Activated CD4-positive, CD25-positive, alpha-beta regulatory T cell (primary cell): Measurements from ENCODE around the gene RASIP1.
"Not testable (repeated sequence)": the region's sequence is repeated elsewhere in the genome, so short reads cannot be mapped to it uniquely, and the experiment has no call there.

ENCODE experiments used
- DNase-seq, 4 experiments: peaks; one replicate each; lab custom pipeline; 2025; lab: John Stamatoyannopoulos, UW

RASIP1 gene

GRCh38 chr19:48713041-48713863, 27.2 kb downstream of the RASIP1 start:
- no peak for DNase-seq

- DNase-seq = no peak
Observed at GRCh38 chr19:48711106-48711662, 29.2 kb downstream of the RASIP1 start.

GRCh38 chr19:48708471-48708870, 31.9 kb downstream of the RASIP1 start:
- DNase-seq = no peak

GRCh38 chr19:48705431-48705830, 35.0 kb downstream of the RASIP1 start:
- DNase-seq = no peak

- DNase-seq = no peak
Observed at GRCh38 chr19:48703316-48703715, 37.1 kb downstream of the RASIP1 start.

- no peak for DNase-seq
Observed at GRCh38 chr19:48702701-48703100, 37.7 kb downstream of the RASIP1 start.

- no peak for DNase-seq
Observed at GRCh38 chr19:48698046-48698445, 42.4 kb downstream of the RASIP1 start.

GRCh38 chr19:48696353-48697010, 43.9 kb downstream of the RASIP1 start:
- no peak for DNase-seq

GRCh38 chr19:48695743-48696352, 44.6 kb downstream of the RASIP1 start, which contains the start of gene FUT2:
TSS of gene FUT2 (plus strand) at chr19:48695971. CDS start at chr19:48702957, 6,986 bp downstream.
- no peak for DNase-seq

GRCh38 chr19:48693629-48694028, 46.8 kb downstream of the RASIP1 start:
- DNase-seq = not testable (repeated sequence)

GRCh38 chr19:48689449-48689848, 51.0 kb downstream of the RASIP1 start:
- no peak for DNase-seq

- no peak for DNase-seq
Observed at GRCh38 chr19:48687776-48688175, 52.6 kb downstream of the RASIP1 start.

- not testable (repeated sequence) for DNase-seq
Observed at GRCh38 chr19:48686637-48687036, 53.8 kb downstream of the RASIP1 start.

GRCh38 chr19:48686088-48686487, 54.3 kb downstream of the RASIP1 start:
- DNase-seq = no peak

GRCh38 chr19:48685583-48685982, 54.8 kb downstream of the RASIP1 start:
- DNase-seq = no peak

GRCh38 chr19:48683349-48683748, 57.1 kb downstream of the RASIP1 start:
- DNase-seq = no peak

- DNase-seq = no peak
Observed at GRCh38 chr19:48681127-48681470, 59.3 kb downstream of the RASIP1 start.

- no peak for DNase-seq
Observed at GRCh38 chr19:48680436-48681126, 59.8 kb downstream of the RASIP1 start.

- not testable (repeated sequence) for DNase-seq
Observed at GRCh38 chr19:48680006-48680405, 60.4 kb downstream of the RASIP1 start.

- DNase-seq = no peak
Observed at GRCh38 chr19:48678201-48678600, 62.2 kb downstream of the RASIP1 start.

GRCh38 chr19:48676887-48677286, 63.5 kb downstream of the RASIP1 start:
- DNase-seq = no peak

GRCh38 chr19:48676487-48676886, 63.9 kb downstream of the RASIP1 start:
- no peak for DNase-seq
